Cardiac septum (tissue), 1 donor: ENCODE results near the gene GPR75. TPM values are rescaled to one million over a fixed set of nuclear protein-coding genes. Genes with fewer than 3 reads are reported as not detected.
"Not testable (repeated sequence)": the region's sequence is repeated elsewhere in the genome, so short reads cannot be mapped to it uniquely, and the experiment has no call there.

Experiments used
- DNase-seq: peaks from one replicate; pipeline ENCODE4 v3.0.0-alpha.2; 2020; ENCODE audit warnings: low spot score
- intact Hi-C: fragments of 100-400 bp; cut with DNase I; formaldehyde crosslinking; loops from one replicate; pipeline ENCODE4 v1.14.0; 2022
- total RNA-seq: library from RNA; stranded (reverse); fragmentation: NEBNext Ultra II Directional; extraction: Animal tissue kit (Norgen Biotek cat#: 25700); gene quantifications from one replicate; pipeline ENCODE4 v1.2.1, GENCODE V29; 2021
- donor health status: DM: no; HTN: no; CAD: no.

Gene GPR75
- total RNA-seq, 1 donor from 2014 or later = 3.0 TPM

DNA sequence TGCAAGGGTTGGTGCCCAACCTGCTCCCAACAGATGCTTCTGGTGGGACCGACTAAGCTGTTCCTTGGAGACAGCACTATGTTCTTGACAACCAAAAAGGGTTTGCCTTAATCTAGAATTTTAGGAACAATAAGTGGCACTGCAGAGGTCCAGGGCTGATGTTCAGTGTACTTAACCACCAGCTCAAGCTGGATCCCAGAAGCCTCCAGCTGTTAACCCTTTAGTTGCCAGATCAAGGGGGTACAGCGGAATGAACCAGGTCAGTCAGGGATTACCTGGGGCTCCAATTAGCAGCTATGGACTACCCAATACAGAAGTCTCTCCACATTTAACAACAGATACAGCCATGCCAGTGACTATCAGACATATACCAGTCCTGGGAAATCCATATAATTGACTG, 3.5 kb downstream of the GPR75 start:
- no peak for DNase-seq
- intact Hi-C loops = no loop called here

DNA sequence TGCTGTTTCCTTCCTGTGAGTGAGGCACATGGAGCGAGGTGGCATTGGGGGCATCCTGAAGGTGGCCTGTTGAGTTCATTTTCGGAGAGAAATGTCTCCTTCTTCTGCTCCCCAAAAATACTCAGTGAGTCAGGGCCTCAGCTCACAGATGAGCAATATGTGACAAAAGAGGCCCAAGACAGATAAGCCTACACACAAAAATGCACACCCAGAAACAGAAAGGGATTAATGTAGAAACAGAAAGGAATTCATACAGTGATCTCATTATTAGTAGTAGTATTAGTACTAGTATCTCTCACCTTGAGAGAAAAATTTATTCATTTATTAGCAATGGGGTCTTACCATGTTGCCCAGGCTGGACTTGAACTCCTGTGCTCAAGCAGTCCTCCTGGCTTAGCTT, 5.1 kb downstream of the GPR75 start:
- no peak for DNase-seq
- intact Hi-C loops = no loop called here

DNA sequence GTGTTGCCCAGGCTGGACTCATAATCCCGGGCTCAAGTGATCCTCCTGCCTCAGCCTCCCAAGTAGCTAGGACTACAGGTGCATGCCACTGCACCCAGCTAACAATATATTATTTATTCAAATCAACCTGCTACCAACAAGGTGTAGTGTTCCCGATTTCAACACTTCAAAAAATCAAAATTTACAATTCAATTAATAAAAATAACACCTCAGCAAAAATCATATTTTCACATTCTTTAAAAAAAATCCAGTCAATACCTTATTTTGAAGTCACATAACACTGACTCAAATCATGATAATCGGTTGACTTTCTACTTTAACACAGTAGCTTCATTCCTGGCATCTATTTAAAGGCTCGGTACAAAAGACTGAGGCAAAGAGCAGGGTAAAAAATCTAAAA, 7.2 kb downstream of the GPR75 start:
- intact Hi-C loops = no loop called here

DNA sequence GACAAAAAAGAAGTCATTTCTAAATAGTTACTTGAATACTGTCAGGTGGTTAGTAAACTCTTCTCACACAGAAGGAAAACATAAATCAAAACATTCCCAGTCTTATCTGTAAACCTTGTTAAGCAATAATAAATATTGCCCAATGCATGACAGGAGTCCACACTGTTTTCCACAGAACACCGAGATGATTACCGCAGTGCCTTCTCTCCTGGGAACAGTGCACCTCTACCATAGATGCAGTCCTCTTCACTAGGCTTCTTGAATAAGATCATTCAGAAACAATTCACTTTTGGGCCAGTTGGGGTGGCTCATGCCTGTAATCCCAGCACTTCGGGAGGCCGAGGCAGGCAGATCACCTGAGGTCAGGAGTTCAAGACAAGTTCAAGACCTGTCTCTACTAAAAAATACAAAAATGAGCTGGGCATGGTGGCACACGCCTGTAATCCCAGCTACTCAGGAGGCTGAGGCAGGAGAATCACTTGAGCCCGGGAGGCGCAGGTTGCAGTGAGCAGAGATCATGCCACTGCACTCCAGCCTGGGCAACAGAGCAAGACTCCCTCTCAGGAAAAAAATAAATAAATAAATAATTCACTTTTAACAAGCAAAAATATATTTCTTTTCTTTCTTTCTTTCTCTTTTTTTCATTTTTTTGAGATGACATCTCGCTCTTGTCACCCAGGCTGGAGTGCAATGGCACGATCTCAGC, 8.6 kb downstream of the GPR75 start:
- DNase-seq, intact Hi-C loops: not testable (repeated sequence)

More for the DNA sequence above, 7.2 kb downstream of the GPR75 start:
- DNase-seq = no peak

DNA sequence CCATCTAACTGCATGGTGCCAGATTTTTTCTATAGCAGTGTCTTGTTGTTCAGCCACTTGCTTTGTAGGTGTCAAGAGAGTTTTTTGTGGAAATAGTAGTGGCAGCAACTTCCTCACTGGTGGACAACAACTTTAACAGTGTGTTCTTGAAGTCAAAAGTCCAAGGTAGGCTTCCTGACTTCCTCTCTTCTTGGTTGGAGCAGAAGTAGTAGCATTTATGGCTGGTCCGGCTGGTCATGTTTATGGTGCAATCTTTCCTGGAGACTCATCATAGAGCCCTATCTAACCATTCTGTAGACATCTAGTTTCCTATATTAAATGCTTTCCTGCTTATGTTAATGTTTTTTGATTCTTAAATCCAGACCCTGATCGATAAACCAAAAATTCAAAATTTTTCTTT, 11.7 kb downstream of the GPR75 start:
- intact Hi-C loops = no loop called here
- DNase-seq = no peak

DNA sequence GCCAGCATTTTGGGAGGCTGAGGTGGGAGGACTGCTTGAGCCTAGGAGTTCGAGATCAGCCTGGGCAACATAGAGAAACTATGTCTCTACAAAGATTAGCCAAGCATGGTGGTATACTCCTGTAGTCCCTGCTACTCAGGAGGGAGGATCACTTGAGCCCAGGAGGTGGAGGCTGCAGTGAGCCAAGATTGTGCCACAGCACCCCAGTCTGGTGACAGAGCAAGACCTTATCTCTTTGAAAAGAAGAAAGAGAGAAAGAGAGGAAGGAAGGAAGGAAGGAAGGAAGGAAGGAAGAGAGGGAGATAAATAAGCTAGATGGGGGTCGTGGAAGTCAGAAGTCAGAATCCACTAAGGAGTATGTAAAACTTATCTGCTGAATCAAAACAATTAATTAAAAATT, 16.2 kb downstream of the GPR75 start:
- intact Hi-C loops = no loop called here
- DNase-seq = no peak

DNA sequence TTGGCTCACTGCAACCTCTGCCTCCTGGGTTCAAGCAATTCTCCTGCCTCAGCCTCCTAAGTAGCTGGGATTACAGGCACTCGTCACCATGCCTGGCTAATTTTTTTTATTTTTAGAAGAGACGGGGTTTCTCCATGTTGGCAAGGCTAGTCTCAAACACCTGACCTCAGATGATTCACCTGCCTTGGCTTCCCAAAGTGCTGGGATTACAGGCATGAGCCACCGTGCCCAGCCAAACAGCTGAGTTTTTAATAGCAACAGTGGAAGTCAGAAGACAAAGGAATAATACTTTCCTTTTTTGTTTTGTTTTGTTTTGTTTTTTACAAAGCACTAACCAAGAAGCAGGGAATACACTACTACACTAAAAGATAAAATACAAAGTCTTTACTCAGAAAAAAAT, 16.9 kb downstream of the GPR75 start:
- DNase-seq = no peak
- intact Hi-C loops = no loop called here

DNA sequence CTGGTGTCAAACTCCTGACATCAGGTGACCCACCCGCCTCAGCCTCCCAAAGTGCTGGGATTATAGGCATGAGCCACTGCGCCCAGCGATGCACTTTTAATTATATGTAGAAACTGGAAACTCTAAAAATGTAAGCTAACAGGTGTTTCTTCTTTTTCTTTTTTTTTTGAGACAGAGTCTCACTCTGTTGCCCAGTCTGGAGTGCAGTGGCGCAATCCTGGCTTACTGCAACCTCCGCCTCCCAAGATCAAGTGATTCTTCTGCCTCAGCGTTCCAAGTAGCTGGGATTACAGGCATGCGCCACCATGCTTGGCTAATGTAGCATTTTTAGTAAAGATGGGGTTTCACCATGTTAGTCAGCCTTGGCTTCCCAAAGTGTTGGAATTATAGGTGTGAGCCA, 18.1 kb downstream of the GPR75 start:
- intact Hi-C loops, DNase-seq: not testable (repeated sequence)

DNA sequence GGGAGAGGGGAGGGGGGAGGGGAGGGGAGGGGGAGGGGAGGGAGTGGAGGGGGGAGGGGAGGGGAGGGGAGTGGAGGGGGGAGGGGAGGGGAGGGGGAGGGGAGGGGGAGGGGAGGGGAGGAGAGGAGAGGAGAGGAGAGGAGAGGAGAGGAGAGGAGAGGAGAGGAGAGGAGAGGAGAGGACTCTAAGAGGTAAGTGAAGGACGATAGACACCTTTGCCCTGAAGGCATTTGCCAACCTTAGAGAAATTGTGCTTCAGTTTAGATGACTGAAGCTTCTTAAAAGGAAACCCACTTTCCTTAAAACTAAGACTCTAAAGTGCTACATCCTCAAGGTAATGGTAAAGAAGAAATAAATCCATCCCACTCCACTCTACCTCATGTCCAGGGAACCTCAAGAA, 19.2 kb downstream of the GPR75 start:
- intact Hi-C loops = no loop called here
- DNase-seq = no peak

DNA sequence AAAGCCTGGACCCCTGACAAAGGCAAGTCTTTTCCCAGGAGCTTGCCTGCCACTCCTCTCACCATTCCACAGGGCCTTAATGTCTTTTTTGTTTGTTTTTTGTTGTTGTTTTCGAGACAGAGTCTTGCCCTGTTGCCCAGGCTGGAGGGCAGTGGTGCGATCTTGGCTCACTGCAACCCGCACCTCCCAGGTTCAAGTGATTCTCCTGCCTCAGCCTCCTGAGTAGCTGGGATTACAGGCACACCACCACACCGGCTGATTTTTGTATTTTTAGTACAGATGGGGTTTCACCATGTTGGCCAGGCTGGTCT, 29.8 kb downstream of the GPR75 start:
- intact Hi-C loops, DNase-seq: not testable (repeated sequence)

DNA sequence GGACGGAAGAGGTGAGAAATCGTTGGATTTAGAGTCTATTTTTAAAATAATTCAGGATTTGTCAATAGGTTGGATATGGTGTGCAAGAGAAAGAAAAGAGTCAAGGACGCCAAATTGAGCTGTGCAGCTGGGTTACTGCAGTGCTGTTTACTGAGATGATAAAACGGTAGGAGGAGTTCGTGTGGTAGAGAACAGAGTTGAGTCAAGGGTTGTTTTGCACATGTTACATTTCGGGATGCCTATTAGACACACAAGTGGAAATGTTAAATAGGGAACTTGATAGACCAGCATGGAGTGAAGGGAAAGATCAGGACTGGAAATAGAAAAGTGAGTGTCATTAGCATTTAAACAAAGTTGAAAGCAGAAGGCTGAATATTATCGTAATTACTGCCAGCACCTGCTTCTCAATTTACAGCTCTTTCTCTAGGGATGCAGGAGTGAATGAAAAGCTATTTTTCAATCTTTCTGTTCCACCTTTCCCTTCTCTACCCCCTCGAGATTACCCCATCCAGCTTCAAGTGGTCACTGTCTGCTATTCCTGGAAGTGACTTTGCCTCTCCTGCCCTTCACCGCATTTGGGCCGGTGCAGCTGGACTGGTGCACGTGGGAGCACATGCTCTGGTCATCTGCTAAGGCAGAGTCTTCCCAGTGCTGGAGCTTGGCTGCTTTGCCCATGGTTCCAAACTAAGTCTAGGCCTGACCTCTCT, 30.3 kb downstream of the GPR75 start:
- intact Hi-C loops = no loop called here

DNA sequence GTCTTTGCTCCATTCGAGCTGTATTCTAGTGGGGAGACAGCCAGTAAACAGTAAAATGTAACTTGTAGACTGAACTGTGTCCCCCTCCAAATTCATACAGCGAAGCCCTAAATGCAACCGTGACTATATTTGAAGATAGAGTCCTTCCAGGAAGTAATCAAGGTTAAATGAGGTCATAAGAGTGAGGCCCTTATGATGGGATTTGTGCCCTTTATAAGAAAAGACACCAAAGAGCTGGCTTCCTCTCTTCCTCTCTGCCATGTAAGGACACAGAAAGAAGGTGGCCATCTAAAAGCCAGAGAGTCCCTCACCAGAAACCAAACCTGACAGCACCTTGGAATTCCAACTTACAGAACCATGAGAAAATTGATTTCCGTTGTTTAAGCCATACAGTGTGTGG, 31.4 kb downstream of the GPR75 start:
- no peak for DNase-seq
- intact Hi-C loops = no loop called here

More for the DNA sequence above, 30.3 kb downstream of the GPR75 start:
- DNase-seq = peak; percentile 81

DNA sequence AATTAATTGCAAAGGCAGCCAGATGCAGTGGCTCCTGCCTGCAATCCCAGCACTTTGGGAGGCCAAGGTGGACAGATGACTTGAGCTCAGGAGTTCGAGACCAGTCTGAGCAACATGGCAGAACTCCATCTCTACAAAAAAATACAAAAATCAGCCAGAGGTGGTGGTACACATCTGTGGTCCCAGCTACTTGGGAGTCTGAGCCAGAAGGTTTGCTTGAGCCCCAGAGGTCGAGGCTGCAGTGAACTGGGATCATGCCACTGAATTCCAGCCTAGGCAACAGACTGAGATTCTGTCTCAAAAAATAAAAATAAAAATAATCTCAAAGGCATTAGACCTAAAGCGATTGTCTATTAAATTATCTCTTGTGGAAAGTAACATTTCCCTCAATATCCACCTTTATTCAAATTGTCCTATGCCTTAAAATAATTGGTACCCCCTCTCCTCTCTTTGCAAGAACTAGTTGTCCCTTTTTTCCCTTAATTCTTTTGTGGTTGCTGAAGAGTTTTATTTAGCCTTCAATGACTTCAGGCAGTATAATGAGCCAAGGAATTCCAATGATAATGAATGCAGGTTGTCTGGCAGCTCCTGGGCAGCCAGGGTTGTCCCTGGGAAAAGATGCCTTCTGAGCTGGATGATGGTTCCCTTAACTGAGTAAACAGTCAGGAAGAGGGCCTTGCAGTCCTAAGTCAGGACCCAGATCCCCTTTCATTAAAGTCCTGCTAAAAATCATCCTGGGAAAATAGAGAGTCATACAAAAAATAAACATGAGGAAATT, 32.2 kb downstream of the GPR75 start:
- DNase-seq = no peak
- intact Hi-C loops = no loop called here

DNA sequence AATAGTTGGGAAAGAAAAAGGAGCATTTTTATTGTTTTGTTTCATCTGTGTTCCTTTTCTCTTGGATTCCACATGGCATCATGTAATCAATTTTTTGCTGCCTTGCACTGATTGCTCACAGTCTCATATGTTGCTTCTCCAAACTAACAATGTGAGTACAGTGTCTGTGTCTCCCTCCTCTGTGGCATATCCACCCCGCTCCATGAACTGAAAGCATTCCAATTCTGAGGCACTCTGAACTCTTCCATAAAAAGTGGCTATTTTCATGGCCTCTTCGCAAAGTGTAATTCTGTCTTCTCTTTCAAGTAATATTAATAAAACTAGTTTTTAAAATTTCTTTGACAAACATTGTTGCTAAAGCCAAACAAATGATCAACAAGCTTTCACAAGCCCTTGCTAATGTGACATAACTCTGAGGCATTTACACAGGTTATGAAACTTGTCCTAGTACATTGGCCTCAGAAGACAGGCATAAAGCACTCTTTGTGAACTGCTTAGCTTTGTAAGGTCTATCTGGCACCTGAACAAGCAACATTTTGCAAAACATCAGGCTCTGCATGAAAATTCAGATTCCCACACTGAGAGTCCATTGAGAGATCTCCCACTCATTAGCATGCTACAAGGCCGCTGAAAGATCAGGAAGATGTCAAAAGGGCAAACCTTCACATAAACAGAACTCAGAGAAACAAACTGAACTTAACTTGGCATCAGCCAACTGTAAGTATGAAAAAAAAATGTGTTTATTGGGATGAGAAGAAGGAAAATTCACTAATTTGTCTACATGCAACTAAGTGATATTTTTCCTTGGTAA, 33.0 kb downstream of the GPR75 start:
- intact Hi-C loops = no loop called here
- no peak for DNase-seq

DNA sequence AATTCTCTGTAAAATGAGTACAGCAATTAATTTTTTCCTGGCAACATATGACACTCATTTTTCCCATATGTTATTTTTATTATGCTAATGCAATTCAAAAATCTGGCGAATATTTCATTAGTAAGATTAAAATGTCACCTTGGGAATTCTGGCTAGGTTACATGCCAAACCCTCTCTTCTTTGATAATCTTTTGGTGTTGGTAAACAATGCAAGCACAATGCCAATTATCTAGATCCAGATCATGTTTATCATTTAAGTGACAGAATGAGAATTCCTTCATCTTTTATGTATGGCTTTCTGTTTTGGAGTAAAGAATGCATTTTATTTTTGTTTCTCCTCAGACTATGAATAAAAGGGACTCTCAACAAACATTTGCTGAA, 33.7 kb downstream of the GPR75 start:
- DNase-seq = no peak
- intact Hi-C loops = no loop called here

DNA sequence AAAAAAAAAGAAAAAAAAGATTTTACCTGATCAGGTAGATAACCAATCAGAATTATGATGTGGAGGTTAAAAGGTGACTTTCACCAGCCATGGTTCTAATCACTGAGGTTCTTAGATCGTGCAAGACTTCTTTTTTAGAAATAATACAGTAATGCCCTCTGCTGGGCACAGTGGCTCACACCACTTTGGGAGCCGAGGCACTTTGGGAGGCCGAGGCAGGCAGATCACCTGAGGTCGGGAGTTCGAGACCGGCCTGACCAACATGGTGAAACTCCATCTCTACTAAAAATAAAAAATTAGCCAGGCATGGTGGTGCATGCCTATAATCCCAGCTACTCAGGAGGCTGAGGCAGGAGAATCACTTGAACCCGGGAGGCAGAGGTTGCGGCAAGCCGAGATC, 36.1 kb downstream of the GPR75 start:
- intact Hi-C loops, DNase-seq: not testable (repeated sequence)

DNA sequence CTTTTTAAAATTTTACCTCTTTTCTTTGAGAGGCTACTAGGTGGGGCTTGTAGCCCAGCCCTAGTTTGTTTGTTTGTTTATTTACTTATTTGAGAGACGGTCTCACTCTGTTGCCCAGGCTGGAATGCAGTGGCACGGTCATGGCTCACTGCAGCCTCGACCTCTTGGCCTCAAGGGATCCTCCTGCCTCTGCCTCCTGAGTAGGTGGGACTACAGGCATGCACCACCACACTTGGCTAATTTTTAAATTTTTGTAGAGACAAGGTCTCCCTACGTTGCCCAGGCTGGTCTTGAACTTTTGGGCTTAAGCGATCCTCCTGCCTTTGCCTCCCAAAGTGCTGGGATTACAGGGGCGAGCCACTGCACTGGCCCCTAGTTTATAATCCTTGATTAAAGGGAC, 38.0 kb downstream of the GPR75 start:
- intact Hi-C loops = no loop called here
- no peak for DNase-seq

DNA sequence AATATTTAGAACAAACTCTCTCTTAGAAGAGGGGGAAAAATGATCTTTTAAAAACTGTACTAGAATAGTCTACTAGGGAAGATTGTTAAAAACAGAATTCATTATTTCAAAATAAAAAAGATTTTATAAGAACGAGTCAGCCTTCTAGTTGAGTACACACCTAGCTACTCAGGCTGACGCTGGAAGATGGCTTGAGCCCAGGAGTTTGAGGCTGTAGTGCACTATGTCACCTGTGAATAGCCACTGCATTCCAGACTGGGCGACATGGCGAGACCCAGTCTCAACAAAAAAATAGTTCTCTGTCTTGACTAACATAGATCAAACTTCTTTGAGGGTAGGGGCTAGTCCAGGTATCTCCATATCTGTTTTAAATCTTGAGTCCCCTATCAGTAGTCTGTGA, 39.1 kb downstream of the GPR75 start:
- intact Hi-C loops = no loop called here
- DNase-seq = no peak

DNA sequence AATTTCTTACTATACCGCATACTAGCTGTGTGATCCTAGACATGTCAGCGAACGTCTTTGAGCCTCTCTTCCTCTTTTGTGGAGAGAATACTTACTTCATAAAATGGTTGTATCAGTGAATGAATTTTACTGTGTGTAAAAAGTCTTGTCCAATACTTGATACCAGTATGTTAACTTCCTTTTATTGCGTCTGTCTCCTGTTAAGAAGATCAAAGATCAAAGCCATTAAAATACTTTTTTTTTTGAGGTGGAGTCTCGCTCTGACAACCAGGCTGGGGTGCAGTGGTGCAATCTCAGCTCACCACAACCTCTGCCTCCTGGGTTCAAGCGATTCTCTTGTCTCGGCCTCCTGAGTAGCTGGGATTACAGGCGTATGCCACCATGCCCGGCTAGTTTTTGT, 39.7 kb downstream of the GPR75 start:
- intact Hi-C loops = no loop called here
- no peak for DNase-seq

DNA sequence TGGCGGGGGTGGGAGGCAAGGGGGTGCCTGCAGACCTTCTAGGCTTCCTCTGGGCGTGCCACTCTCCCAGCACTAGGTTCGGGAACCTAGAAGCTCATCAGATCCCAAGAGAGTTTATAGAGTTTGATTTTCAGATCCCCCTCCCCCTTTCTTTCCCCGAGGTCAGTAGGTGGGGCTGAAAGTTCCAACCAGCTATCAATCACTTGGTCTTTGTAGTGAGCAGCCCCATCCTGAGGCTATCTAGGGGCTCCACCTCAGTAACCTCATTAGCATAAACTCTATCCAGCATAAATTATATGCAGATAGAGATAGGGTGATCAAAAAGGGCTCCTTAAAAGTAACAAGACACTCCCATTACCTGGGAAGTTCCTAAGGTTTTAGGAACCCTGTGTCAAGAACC, 40.1 kb downstream of the GPR75 start:
- intact Hi-C loops = no loop called here
- no peak for DNase-seq
